Subcutaneous abdominal adipose tissue (tissue), 5 donors: ENCODE measurements around the gene RHCG.
"Not testable (repeated sequence)": the region's sequence is repeated elsewhere in the genome, so short reads cannot be mapped to it uniquely, and the experiment has no call there.

ENCODE experiments used
- H3K27ac ChIP-seq: one replicate; pipeline ENCODE4 v1.7.0; 2013; ENCODE audit warnings: low read depth, mild to moderate bottlenecking, inconsistent platforms, low read length, moderate library complexity
- H3K27me3 ChIP-seq, 5 donors: one replicate each; pipeline ENCODE4 v1.7.0; 2013; ENCODE audit warnings: low read length in 5 of 5, inconsistent platforms in 1 of 5; ENCODE audit not compliant: control insufficient read depth in 5 of 5, insufficient read depth in 4 of 5
- H3K36me3 ChIP-seq, 5 donors: one replicate each; pipeline ENCODE4 v1.7.0; 2013; ENCODE audit warnings: low read length in 5 of 5; ENCODE audit not compliant: control insufficient read depth in 5 of 5, insufficient read depth in 5 of 5
- H3K4me1 ChIP-seq, 5 donors: one replicate each; pipeline ENCODE4 v1.7.0; 2013; ENCODE audit warnings: low read length in 5 of 5, mild to moderate bottlenecking in 3 of 5, moderate library complexity in 1 of 5; ENCODE audit not compliant: control insufficient read depth in 5 of 5, insufficient read depth in 5 of 5
- H3K4me3 ChIP-seq, 5 donors: one replicate each; pipeline ENCODE4 v1.7.0; 2013; ENCODE audit warnings: low read length in 5 of 5, low read depth in 1 of 5
- H3K9ac ChIP-seq, 5 donors: one replicate each; pipeline ENCODE4 v1.7.0; 2013; ENCODE audit warnings: low read length in 5 of 5, mild to moderate bottlenecking in 4 of 5, moderate library complexity in 3 of 5
- H3K9me3 ChIP-seq, 5 donors: one replicate each; pipeline ENCODE4 v1.7.0; 2013; ENCODE audit warnings: low read length in 5 of 5; ENCODE audit not compliant: control insufficient read depth in 5 of 5
- donor health status: healthy.
- donor health status: healthy.
- donor health status: healthy.
- donor health status: healthy.
- donor health status: healthy.

RHCG gene

GRCh38 chr15:89480505-89480904 is 15.9 kb downstream of the RHCG start:
- no peaks in the 10 kb centered on the region for H3K4me1 ChIP-seq
- H3K9me3 ChIP-seq, result no peaks in the 10 kb centered on the region
- H3K36me3 ChIP-seq, result no peaks in the 10 kb centered on the region
- no peak overlapping the region for H3K27ac ChIP-seq
- peaks cover 8 to 41% (median 24%) of the 10 kb centered on the region in 5 donors for H3K27me3 ChIP-seq
- H3K4me3 ChIP-seq, result no peak overlapping the region
- no peak overlapping the region for H3K9ac ChIP-seq

- no peaks in the 10 kb centered on the region for H3K9me3 ChIP-seq
- peaks cover 8 to 41% (median 24%) of the 10 kb centered on the region in 5 donors for H3K27me3 ChIP-seq
- H3K4me1 ChIP-seq, result no peaks in the 10 kb centered on the region
- no peak overlapping the region for H3K9ac ChIP-seq
- H3K4me3 ChIP-seq, result no peak overlapping the region
- H3K36me3 ChIP-seq, result no peaks in the 10 kb centered on the region
- H3K27ac ChIP-seq, result no peak overlapping the region
Measured at GRCh38 chr15:89479173-89479572, 17.2 kb downstream of the RHCG start.

- Histone ChIP-seq H3K36me3 (no peaks in the 10 kb centered on the region), H3K27me3 (peaks cover 10 to 40% (median 27%) of the 10 kb centered on the region in 5 donors), H3K27ac (no peak overlapping the region), H3K9me3 (no peaks in the 10 kb centered on the region), H3K9ac (no peak overlapping the region), H3K4me1 (no peaks in the 10 kb centered on the region), H3K4me3 (no peak overlapping the region)
Measured at GRCh38 chr15:89477411-89478242, 18.8 kb downstream of the RHCG start.

GRCh38 chr15:89475661-89476060 is 20.7 kb downstream of the RHCG start:
- H3K4me3 ChIP-seq, result no peak overlapping the region
- H3K4me1 ChIP-seq, result no peaks in the 10 kb centered on the region
- H3K9ac ChIP-seq, result no peak overlapping the region
- no peaks in the 10 kb centered on the region for H3K36me3 ChIP-seq
- H3K27ac ChIP-seq, result no peak overlapping the region
- H3K9me3 ChIP-seq, result no peaks in the 10 kb centered on the region
- H3K27me3 ChIP-seq, result peaks cover 29 to 55% (median 39%) of the 10 kb centered on the region in 5 donors

GRCh38 chr15:89472785-89473256 is 23.6 kb downstream of the RHCG start:
- Histone ChIP-seq H3K9me3 (peaks cover 0 to 3% (median 0%) of the 10 kb centered on the region in 5 donors), H3K4me1 (no peaks in the 10 kb centered on the region), H3K36me3 (no peaks in the 10 kb centered on the region), H3K9ac (no peak overlapping the region), H3K27me3 (peaks cover 28 to 51% (median 40%) of the 10 kb centered on the region in 5 donors), H3K27ac (no peak overlapping the region), H3K4me3 (no peak overlapping the region)

GRCh38 chr15:89469426-89470096 is 26.8 kb downstream of the RHCG start:
- H3K9ac ChIP-seq, result no peak overlapping the region
- no peak overlapping the region for H3K27ac ChIP-seq
- no peak overlapping the region for H3K4me3 ChIP-seq
- H3K27me3 ChIP-seq, result peaks cover 27 to 38% (median 30%) of the 10 kb centered on the region in 5 donors
- no peaks in the 10 kb centered on the region for H3K36me3 ChIP-seq
- H3K4me1 ChIP-seq, result no peaks in the 10 kb centered on the region
- peaks cover 0 to 3% (median 0%) of the 10 kb centered on the region in 5 donors for H3K9me3 ChIP-seq

- not testable (repeated sequence) for H3K4me1 ChIP-seq, H3K36me3 ChIP-seq, H3K4me3 ChIP-seq, H3K9me3 ChIP-seq, H3K27ac ChIP-seq, H3K9ac ChIP-seq
- H3K27me3 ChIP-seq, result peaks cover 27 to 38% (median 30%) of the 10 kb centered on the region in 5 donors
Measured at GRCh38 chr15:89468813-89469212, 27.6 kb downstream of the RHCG start.

GRCh38 chr15:89463113-89463512 is 33.3 kb downstream of the RHCG start:
- Histone ChIP-seq H3K27me3 (peaks cover 3 to 21% (median 16%) of the 10 kb centered on the region in 5 donors), H3K36me3 (no peaks in the 10 kb centered on the region), H3K9ac (no peak overlapping the region), H3K4me1 (no peaks in the 10 kb centered on the region), H3K4me3 (no peak overlapping the region), H3K27ac (no peak overlapping the region), H3K9me3 (no peaks in the 10 kb centered on the region)

- Histone ChIP-seq H3K27ac (no peak overlapping the region), H3K27me3 (peaks cover 3 to 21% (median 16%) of the 10 kb centered on the region in 5 donors), H3K9me3 (peaks cover 1 to 3% (median 2%) of the 10 kb centered on the region in 5 donors), H3K36me3 (no peaks in the 10 kb centered on the region), H3K4me3 (no peak overlapping the region), H3K9ac (no peak overlapping the region), H3K4me1 (no peaks in the 10 kb centered on the region)
Measured at GRCh38 chr15:89462198-89462912, 34.0 kb downstream of the RHCG start.
